ENCODE data around the gene PCED1B.

DNA sequence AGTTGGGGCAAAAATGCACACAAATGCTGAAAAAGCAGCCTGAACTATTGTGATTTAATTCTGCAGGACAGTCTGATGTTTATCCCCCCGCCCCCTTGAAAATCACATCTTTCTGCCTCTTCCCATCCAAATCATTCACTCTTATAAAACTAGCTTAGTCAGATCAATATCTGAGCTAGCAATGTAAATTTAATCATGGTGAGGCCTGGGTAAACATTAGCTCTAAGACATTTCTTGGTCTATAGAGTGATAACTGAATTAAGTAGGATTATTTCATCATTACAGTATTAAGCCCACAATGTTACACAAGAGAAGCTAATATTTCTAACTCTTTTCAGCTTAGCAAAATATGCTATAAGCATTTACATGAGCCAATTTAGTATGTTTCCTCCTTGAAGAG lies 9.1 kb upstream of the PCED1B start:
- TF ChIP-seq, protein P1, sequence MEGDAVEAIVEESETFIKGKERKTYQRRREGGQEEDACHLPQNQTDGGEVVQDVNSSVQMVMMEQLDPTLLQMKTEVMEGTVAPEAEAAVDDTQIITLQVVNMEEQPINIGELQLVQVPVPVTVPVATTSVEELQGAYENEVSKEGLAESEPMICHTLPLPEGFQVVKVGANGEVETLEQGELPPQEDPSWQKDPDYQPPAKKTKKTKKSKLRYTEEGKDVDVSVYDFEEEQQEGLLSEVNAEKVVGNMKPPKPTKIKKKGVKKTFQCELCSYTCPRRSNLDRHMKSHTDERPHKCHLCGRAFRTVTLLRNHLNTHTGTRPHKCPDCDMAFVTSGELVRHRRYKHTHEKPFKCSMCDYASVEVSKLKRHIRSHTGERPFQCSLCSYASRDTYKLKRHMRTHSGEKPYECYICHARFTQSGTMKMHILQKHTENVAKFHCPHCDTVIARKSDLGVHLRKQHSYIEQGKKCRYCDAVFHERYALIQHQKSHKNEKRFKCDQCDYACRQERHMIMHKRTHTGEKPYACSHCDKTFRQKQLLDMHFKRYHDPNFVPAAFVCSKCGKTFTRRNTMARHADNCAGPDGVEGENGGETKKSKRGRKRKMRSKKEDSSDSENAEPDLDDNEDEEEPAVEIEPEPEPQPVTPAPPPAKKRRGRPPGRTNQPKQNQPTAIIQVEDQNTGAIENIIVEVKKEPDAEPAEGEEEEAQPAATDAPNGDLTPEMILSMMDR (IDR thresholded peaks at IDR 0.05; ENCODE audit: poor library complexity) = no peak
- TF ChIP-seq EZH2 (IDR thresholded peaks at IDR 0.05; ENCODE audit: borderline replicate concordance) (no peak), EZH2phosphoT487 (IDR thresholded peaks at IDR 0.05; ENCODE audit: low read depth, severe bottlenecking, unreplicated experiment) (no peak)
